NCI-H146 (cell line): ENCODE data around the gene DDR2.
"Not testable (repeated sequence)": the region's sequence is repeated elsewhere in the genome, so short reads cannot be mapped to it uniquely, and the experiment has no call there.

ENCODE experiments used
- DNase-seq: peaks from one replicate; lab custom pipeline; 2025; lab: John Stamatoyannopoulos, UW

DDR2 gene

DNA sequence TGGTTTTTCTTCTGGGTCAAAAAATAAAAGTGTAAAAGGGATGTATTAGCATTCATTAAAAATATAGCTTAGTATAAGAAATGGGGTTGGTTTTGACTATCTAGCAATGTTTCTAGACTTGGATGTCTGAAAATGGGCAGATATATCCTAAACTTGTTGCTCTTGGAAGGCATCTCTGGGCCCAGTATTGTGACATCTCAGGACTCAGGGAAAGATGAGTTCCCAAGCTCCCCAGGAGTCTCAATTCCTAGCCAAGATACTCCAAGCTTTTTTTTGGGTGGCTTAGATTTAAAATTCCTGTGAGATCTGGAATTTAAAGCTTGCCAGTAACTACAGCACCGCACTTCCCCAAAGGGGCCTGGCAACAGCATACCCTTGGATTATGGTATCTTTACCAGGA lies 146.8 kb downstream of the DDR2 start:
- no peak for DNase-seq

DNA sequence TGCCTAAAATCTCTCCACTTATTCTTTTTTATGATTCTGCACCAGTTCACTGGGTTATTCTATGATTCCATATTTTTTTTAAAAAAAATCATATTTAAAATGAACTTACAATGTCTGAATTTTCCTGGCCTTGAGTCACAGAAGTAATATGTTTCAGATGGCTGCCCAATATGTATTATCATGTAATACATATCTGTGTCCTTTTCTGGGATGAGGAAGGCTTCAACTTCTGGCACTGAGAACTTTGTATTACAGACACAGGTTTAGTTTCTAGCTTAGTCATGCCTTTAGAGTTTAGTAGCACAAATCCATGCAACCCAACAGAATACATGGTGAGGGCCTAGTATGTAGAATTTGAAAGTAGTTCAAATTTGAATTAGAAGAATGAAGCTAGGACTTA lies 150.4 kb downstream of the DDR2 start:
- DNase-seq = no peak

DNA sequence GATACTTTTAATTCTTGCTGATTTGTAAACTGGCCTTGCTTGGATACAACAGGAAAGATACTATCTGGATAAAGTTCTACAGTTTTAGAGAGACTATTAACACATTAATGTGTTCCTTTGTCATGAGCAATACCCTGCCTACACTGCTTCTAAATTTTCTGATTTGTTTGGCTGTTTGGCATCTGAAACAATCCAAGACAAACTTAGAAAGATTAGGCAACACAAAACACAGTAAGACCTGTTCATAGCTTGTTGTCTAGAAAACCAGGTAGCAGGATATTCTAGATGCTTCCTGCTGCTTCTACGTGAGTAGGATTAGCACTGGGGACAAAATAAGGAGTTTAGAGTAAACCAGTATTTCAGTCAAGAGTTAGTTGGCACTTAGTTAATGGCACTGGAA lies 152.7 kb downstream of the DDR2 start:
- DNase-seq = not testable (repeated sequence)

DNA sequence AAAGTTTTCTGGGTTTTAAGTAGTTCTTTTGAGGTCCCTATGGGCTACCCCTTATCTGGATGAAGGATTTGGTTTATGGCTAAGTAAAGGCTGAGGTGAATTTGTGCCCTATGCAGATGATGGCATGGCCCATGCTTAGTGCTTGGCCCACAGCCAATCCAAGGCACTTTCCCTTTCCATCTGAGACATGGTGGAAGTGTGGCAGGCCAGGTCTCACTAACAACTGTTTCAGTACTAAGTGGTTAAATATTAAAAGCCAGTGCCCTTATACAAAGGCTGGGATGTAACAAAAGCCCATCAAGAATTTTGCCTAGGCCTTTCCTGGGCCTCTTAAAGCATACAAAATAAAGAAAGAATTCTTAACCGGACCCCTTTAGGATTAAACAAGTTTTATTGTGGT lies 156.5 kb downstream of the DDR2 start:
- DNase-seq = not testable (repeated sequence)

DNA sequence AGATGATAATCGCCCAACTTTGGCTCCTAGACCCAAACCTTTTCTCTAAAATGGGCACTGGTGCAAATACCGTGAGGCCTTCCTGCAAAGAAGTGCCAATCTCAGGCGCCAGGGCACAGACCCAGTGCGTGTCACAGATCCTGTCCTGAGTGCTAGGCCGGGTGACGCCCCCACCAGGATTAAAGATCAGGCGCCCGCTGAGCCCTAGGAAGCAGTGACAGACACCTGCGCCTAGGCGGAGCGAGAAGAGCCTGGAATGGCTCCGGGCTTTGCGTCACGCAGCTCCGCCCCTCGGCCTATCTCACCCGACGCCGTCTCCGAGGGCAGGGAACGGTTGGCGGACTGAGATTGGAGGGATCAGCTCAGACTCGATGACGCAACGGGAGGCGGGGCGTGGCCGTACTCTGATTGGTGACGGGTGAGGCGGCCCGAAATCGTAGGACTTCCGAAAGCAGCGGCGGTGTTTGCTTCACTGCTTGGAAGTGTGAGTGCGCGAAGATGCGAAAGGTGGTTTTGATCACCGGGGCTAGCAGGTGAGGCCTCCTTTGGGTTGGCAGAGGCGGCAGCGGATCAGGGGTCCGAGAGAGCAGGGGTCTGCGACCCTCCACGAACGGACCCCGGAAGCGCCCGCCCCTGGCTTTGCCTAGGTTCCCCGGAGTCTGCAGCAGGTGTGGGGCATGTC lies 158.2 kb downstream of the DDR2 start, which contains the start of gene HSD17B7:
Gene HSD17B7 (plus strand): TSS at position 400 of the 682 bp plus-strand sequence. CDS start 99 bp downstream, at position 499.
- DNase-seq = peak; percentile 86

DNA sequence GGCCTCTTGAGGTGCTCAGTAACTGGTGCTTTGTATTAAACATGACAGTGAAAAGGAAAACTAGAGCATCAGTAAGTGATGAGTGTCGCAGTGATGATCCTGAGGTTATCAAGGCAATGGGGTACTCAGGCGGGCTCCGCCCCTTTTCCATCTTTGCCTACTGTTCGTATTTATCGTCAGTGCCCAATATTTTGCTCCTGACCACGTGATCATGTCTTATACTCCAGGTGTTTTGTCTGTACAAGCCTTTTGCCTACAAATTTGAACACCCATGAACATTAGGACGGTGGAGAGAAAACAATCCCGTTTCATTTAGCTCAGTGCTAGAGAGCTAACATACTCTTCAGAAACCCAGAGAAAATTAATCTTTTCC lies 158.7 kb downstream of the DDR2 start:
- peak; percentile 46 for DNase-seq

DNA sequence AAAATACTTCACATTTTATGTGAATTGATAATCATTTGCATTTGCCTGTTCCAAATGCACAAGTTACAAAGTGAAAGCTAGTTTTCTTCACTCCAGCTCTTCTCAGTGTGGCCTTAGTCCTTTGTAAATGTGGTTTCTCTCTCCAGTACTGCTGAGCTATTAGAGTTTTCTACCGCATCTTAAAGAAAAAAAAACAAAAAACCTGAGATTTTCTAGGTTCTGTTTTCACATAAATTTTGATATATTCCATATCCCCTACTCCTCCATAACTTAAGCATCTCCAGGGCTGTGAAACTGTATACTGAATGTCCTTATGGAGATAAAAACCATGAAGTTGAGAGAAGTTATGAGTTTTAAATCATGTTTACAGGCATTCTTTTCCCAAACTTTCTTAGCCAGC lies 162.0 kb downstream of the DDR2 start:
- DNase-seq = not testable (repeated sequence)

DNA sequence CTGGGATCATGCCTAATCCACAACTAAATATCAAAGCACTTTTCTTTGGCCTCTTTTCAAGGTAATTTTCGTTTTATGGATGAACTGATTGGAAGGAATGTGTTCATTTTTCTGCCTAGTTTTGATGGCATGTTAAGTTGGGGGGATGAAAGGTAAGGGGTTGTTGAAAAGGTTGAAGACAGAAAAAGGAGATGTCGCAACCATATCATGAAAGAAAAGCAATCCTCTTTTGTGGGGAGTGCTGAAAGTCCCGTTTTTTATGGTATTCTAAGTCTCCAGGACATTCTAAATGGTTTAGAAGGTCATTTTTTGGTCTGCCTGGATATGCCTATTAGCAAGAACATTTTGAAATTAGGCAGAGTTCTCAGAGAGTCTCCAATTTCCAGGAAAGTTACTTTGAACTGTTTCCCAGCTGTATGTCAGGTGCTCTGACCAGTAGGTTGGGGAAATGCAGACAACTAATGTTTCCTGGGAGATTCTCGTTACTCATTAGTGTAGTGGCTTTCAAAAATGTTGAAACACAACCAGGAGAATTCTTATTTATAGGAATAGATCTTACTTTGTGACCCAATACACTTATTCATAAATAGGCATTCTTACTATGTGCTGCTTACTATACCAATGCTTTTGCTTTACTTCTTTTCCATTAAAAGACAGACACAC lies 164.5 kb downstream of the DDR2 start:
- not testable (repeated sequence) for DNase-seq

DNA sequence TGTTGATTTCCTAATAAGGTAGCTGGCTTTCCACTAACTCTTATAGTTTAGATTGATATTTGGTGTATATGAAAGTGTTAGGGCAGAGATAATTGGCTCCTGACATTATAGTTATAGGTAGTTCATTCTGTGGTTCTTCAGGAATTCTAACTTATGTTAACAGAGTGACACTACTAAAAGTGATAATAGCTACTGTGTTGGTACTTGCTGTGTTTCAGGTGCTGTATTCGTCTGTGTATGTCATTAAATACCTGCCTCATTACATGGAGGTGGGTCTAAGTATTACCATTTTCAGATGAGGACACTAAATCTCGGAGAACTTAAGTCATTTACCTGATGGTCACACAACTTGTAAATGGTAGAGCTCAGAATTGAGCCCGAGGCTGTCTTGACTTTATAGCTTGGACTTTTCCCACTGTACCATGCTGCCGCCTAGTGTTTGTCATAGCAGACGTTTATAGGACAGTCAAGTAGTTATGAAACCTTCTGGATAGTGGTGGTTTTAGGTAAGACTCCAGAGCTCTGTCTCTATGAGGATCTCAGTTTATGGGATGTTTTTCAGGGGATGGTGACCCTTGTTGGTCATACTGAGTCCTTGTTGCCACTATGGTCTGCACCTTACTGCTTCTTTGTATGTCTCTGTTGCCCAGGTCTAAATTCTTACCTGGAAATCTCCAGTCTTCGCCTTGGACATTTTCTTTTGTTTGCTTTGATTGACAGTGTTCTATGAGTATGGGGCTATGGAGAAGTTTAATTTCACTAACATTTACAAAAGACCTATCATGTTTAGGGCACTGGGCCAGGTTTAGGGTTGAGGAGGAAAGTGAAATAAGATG lies 167.9 kb downstream of the DDR2 start:
- peak; percentile 52 for DNase-seq

DNA sequence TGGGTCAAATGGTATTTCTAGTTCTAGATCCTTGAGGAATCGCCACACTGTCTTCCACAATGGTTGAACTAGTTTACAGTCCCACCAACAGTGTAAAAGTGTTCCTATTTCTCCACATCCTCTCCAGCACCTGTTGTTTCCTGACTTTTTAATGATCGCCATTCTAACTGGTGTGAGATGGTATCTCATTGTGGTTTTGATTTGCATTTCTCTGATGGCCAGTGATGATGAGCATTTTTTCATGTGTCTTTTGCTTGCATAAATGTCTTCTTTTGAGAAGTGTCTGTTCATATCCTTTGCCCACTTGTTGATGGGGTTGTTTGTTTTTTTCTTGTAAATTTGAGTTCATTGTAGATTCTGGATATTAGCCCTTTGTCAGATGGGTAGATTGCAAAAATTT lies 175.2 kb downstream of the DDR2 start:
- not testable (repeated sequence) for DNase-seq

DNA sequence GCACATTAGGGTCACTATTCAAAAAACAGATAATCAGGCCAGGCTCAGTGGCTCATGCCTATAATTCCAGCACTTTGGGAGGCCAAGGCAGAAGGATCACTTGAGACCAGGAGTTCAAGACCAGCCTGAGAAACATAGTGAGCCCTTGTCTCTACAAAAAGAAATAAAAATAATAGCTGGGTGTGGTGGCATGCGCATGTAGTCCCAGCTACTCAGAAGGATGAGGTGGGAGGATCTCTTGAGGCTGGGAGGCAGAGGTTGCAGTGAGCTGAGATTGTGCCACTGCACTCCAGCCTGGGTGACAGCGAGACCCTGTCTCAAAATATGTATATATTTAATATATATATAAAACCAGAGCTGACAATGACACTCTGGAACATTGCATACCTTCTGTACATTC lies 180.1 kb downstream of the DDR2 start:
- not testable (repeated sequence) for DNase-seq

DNA sequence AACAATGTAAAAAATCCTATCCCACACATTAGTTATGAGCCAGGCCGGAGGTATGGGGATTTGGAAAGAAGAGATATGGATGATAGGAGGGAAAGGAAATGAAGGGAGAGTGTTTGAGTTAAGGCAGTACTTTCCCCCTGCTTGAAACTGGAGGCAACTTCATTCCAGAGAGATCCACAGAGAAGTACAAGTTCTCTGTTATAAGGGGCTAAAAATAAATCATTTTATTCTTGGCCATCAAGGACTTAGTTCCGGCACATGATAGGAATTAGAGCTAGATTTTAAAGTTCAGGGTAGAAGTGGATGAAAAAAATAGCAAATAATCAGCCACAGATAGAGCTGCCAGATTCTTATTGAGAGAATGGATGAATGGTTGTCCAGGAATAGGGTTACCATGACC lies 185.9 kb downstream of the DDR2 start:
- DNase-seq = not testable (repeated sequence)

DNA sequence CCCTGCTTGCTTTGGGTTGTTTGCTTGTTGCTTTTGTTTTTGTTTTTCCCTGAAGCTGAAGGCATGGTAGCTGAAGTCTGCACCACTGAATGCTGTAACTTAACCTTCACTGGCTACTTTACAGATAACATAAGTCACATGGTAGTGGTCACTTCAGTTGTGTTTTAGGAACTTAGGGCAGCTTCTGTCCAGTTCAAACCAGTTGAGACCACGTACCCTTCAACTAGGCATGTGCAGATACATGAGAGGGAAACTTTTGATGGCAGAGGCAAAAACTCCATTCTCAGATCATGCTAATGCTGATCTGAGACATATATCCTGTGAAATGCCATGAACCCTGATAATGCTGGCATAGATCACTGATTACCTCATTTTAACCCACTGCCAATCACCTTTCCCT lies 186.4 kb downstream of the DDR2 start:
- DNase-seq = not testable (repeated sequence)

DNA sequence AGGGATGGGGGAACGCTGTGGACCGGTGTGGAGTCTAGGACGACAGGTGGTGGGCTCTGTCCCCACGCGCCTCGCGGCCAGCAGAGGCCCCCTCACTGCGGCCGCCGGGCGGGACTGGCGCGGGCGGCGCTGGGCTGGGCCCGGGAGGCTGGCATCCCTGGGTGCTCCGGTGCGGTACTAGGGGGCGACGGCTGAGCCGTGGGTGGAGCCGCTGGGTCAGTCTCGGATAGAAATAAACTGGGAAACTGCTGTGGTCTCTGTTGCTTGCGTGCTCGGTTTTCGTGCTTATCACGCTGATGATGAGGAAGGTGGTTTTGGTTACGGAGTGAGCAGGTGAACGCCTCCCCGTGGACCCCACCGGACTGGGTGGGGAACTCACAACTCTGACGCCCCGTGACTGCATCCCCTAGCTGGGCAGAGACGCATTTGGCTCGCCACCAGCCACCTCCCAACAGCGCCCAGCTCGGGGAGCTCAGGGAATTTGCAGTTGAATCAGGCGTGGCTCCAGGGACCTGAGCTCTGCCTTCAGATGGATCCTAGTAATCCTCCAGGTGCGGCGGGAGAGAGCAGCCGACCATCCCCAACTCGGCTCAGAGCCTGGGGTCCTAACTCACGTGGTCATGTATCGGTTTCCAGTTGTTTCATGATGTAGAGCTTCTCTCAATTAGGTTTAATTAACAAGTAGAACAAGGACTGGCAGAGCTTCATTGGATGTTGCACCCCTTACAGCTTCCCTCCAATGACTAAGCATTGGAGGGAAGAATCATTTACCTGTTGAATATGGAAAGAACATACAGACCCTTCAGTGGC lies 190.3 kb downstream of the DDR2 start:
- DNase-seq = peak; percentile 83

DNA sequence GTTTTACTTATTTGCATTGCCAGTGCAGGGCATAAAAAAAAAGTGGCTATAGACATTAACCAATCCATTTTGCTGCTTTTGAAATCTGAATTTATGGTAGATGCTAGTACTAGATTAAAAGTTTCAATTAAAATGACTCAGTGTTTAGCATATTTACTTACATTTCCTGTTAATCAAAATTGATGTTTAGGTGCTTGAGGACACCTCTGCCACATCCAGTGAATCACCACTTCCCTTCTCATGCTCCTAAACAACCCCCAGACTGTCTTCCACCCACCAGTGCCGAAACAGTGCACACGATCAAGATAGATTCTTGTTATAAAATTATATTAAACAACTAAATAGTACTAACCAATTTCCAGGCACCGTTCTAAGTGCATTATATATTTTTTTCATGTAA lies 191.0 kb downstream of the DDR2 start:
- no peak for DNase-seq

DNA sequence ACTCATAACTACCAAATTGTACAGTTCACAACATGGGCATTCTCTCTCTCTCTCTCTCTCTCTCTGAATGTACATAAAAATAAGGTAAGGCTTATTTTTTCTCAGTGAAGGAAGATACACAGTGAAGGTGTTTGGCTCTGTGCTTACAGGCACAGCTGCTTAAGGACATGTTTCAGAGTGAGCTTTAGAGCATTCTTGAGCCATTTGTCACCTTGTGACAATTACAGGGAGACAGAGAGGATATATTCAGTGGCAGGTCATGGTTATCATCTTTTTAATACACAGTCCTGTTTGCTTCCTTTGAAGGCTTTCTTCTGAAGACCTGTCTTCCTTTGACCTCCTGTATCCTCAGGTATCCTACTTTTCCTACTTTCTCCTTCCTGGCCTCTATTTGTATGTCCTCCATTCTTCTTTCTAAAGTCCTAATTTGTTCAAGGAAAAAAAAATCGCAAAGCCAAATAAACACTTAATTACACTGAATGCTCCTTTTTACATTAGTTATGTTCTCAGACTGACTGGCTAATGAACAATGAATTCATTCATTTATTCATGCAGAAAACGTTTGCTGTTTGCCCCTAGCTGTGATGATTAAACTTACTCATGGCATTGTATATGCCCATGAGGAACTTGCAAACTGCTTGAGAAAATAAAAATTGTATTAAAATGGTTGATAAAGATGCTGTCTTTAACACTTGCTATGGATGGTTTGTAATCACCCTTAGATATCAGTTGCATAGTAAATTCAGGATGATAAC lies 191.7 kb downstream of the DDR2 start:
- DNase-seq = no peak

DNA sequence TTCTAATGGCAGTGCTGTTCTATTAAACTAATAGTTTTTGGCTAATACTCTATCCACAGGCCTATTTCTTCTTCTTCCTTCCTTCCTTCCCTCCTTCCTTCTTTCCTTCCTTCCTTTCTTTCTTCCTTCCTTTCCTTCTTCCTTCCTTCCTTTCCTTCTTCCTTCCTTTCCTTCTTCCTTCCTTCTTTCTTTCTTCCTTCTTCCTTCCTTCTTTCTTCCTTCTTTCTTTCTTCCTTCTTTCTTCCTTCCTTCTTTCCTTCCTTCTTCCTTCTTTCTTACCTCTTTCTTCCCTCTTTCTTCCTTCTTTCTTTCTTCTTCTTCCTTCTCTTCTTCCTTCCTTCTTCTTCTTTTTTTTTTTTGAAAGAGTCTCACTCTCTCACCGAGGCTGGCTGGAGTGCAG lies 197.0 kb downstream of the DDR2 start:
- DNase-seq = no peak

DNA sequence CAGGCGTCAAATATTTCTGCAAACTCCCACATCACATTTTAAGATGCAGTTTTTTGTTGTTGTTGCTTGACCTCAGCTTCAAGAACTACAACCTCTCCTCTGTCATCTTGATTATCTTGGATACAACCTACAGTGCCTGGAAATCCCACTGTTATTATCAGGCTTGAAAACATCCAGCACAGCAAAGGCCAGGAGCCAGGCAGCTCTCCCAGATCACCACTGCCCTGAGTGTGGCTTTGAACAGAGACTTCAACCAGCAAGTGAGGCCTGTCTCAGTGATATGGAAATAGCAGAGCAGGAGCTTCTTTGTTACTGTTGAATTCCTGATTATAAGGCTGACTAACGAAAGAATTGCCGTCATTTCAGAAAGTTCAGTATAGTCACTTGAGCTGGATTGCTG lies 200.2 kb downstream of the DDR2 start:
- DNase-seq = no peak

DNA sequence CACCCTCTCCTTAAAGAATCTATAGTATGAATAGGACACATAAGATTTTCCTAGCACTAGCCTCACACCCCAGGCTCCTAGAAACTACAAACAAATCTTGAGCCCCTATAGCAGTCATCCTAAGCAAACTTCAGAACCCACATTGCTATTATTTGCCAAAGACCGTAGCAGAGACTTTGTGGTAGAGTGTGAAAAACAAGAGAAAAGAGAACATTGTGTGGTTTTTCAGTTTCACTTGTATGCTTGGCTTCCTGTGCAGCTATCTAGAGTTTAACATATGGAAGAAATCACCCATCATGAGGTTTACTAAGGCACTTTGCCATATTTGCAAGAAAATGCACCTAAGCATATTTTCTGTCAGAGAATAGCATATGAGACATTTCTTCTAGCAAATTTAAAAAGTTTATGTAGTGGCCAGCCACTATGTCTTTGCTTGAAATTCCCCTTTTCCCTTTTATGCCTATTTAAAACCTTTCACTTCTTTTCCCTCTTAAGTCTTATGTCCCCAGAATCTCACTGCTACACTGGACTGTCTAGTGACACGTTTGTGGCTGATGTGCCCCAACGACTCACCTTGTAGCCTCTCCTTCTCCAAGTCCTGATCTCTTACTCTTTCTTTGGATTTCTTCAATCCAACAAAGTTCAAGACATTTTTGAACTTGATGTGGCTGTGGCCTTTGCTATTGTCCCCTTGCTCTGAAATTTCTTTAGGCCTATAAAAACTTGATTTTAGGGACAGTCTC lies 203.1 kb downstream of the DDR2 start:
- DNase-seq = no peak
